ENCODE results near the gene PCYOX1L. TPM values are rescaled to one million over a fixed set of nuclear protein-coding genes. Genes with fewer than 3 reads are reported as not detected.

The PCYOX1L gene
- polyA plus RNA-seq, 2 of the 4 experiments (the other 2 are of a cell fraction): 2.1 to 6.7 TPM

- no peak for TF ChIP-seq HMGXB4 (CRISPR knock-in tag; IDR thresholded peaks at IDR 0.05; ENCODE audit: borderline replicate concordance)
These were observed 43.2 kb downstream of the PCYOX1L start (continued) for GRCh38 chr5:149401051-149401450.

GRCh38 chr5:149402291-149402690 lies 44.4 kb downstream of the PCYOX1L start:
- ATAC-seq (no peak), DNase-seq (ENCODE audit: low read depth in 1 of 2, low spot score in 1 of 2) (no peak), FAIRE-seq (no peak)
- peaks cover 33% of the 10 kb centered on the region for H3K4me1 ChIP-seq
- CTCF ChIA-PET: interaction anchor here (52.1 kb wide), 1 partner anchor 28 kb away, joined by 1709 read pairs; the partner anchor contains the start of genes IL17B and PCYOX1L
- no peaks in the 10 kb centered on the region for H3K9me3 ChIP-seq
- 96% methylated on average over 3 of the region's 3 CpGs for WGBS (ENCODE audit: missing lambda C conversion rate)
- H3K4me3 ChIP-seq: no peak overlapping the region
- no peak overlapping the region for H3K4me2 ChIP-seq
- no peak overlapping the region for H3K27ac ChIP-seq
- POLR2A ChIA-PET: no interaction called here
- TF ChIP-seq EP300 (IDR thresholded peaks at IDR 0.05) (no peak), SREBF2 (IDR thresholded peaks at IDR 0.05) (no peak), TP53 (CRISPR knock-in tag; IDR thresholded peaks at IDR 0.05) (no peak), GATA3 (IDR thresholded peaks at IDR 0.05; ENCODE audit: borderline replicate concordance) (no peak), BHLHE40 (IDR thresholded peaks at IDR 0.05; ENCODE audit: low read depth, low read length) (no peak), JUNB (IDR thresholded peaks at IDR 0.05) (no peak), CBX2 (IDR thresholded peaks at IDR 0.05; ENCODE audit: borderline replicate concordance, low read depth) (no peak), ZC3H11A (IDR thresholded peaks at IDR 0.05) (no peak), EHF (CRISPR knock-in tag; IDR thresholded peaks at IDR 0.05) (no peak), CTCF (IDR thresholded peaks at IDR 0.05) (no peak), SMC3 (IDR thresholded peaks at IDR 0.05) (no peak), NPAS2 (CRISPR knock-in tag; IDR thresholded peaks at IDR 0.05; ENCODE audit: borderline replicate concordance) (no peak), ZSCAN20 (CRISPR knock-in tag; IDR thresholded peaks at IDR 0.05) (no peak), HDAC2 (IDR thresholded peaks at IDR 0.05) (no peak), MAFK (IDR thresholded peaks at IDR 0.05; ENCODE audit: partially characterized antibody) (no peak)
- TF ChIP-seq, protein P1, sequence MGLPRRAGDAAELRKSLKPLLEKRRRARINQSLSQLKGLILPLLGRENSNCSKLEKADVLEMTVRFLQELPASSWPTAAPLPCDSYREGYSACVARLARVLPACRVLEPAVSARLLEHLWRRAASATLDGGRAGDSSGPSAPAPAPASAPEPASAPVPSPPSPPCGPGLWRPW (IDR thresholded peaks at IDR 0.05): no peak

GRCh38 chr5:149403923-149404745 lies 46.3 kb downstream of the PCYOX1L start:
- ATAC-seq (peak; percentile 48 to 72), DNase-seq (ENCODE audit: low read depth in 1 of 2, low spot score in 1 of 2) (peak; percentile 21 to 72), FAIRE-seq (no peak)
- WGBS (ENCODE audit: missing lambda C conversion rate): 32% methylated on average over 15 of the region's 15 CpGs
- TF ChIP-seq CBX2 (IDR thresholded peaks at IDR 0.05; ENCODE audit: borderline replicate concordance, low read depth) (no peak), BCL3 (IDR thresholded peaks at IDR 0.05) (no peak), MAFK (IDR thresholded peaks at IDR 0.05; ENCODE audit: partially characterized antibody) (peak; percentile 62), FOSL2 (IDR thresholded peaks at IDR 0.05) (no peak), FOSL2 (CRISPR knock-in tag; IDR thresholded peaks at IDR 0.05) (0 out of 2 replicates have a peak, but pooled peaks have one; percentile 2), JUN (IDR thresholded peaks at IDR 0.05) (no peak), GATA3 (IDR thresholded peaks at IDR 0.05; ENCODE audit: borderline replicate concordance) (peak; percentile 26; the same call in 1 of the 2 replicates), ELK1 (IDR thresholded peaks at IDR 0.05; ENCODE audit: low read depth, low read length) (no peak), JUNB (IDR thresholded peaks at IDR 0.05) (peak; percentile 34; the same call in 1 of the 2 replicates)
- no peaks in the 10 kb centered on the region for H3K9me3 ChIP-seq
- POLR2A ChIA-PET: interaction anchor here (0.6 to 1.4 kb wide), 4 partner anchors 9 to 31 kb away, joined by 3 to 4 read pairs (median 3); no protein-coding TSS in a partner anchor
- peak overlapping the region; percentile 60 to 82 for H3K27ac ChIP-seq
- H3K4me3 ChIP-seq: no peak overlapping the region
- CTCF ChIA-PET: interaction anchor here (1.2 to 52.1 kb wide), 4 partner anchors 30 to 146 kb away, joined by 3 to 1709 read pairs (median 44); partner anchors contain the start of genes IL17B and PCYOX1L
- peaks cover 39% of the 10 kb centered on the region for H3K4me1 ChIP-seq
- H3K4me2 ChIP-seq: peak overlapping the region; percentile 58
